SK-N-SH (cell line): ENCODE measurements around the gene CD300A. TPM values are rescaled to one million over a fixed set of nuclear protein-coding genes. Genes with fewer than 3 reads are reported as not detected.

ENCODE experiments used
- CTCF ChIA-PET: fragments of 300-600, 350-600 bp; formaldehyde crosslinking; extraction: SDS; loops from one replicate; lab custom pipeline; 2021; lab: Yijun Ruan, JAX
- POLR2A ChIA-PET: fragments of 350-600 bp; sonication (Branson Sonifier 250); formaldehyde crosslinking; extraction: SDS; loops from one replicate; lab custom pipeline; 2020; ENCODE audit warnings: antibody characterized with exemption, inconsistent platforms; lab: Yijun Ruan, JAX
- DNase-seq: peaks from one replicate; pipeline ENCODE4 v3.0.0; 2012
- H2AFZ ChIP-seq: fragments of 200-600 bp; sonication (generic); 2 replicates; pipeline ENCODE4 v1.8.1; 2016; ENCODE audit warnings: antibody characterized with exemption, mild to moderate bottlenecking, low read depth
- H3F3A ChIP-seq: fragments of 200-600 bp; sonication (generic); replicated peaks from 2 replicates; pipeline ENCODE3; 2016; ENCODE audit warnings: antibody characterized with exemption, mild to moderate bottlenecking; ENCODE audit not compliant: insufficient read depth
- H3K27ac ChIP-seq, 2 experiments: fragments of 200-500 bp in 1 of 2; fragments of 200-600 bp in 1 of 2; sonication (Bioruptor generic) in 1 of 2; sonication (generic), shearing (Covaris generic) in 1 of 2; 2 replicates each; pipeline versions ENCODE4 v1.5.1 to v1.6.1; 2014 to 2016; ENCODE audit warnings: low read depth in 2 of 2, inconsistent platforms in 1 of 2, low read length in 1 of 2, mild to moderate bottlenecking in 1 of 2, mixed read lengths in 1 of 2
- H3K27me3 ChIP-seq: fragments of 200-600 bp; sonication (generic), shearing (Covaris generic); 2 replicates; pipeline ENCODE4 v1.6.1; 2016; ENCODE audit warnings: mixed run types; ENCODE audit not compliant: insufficient read depth
- H3K36me3 ChIP-seq, 2 experiments: fragments of 200-500 bp in 1 of 2; fragments of 200-600 bp in 1 of 2; sonication (Bioruptor generic) in 1 of 2; sonication (generic) in 1 of 2; replicated peaks in 1 of 2; 2 replicates each; pipeline versions ENCODE3 to v1.5.1; 2014 to 2016; ENCODE audit warnings: low read length in 1 of 2, mild to moderate bottlenecking in 1 of 2; ENCODE audit not compliant: insufficient read depth in 2 of 2, control insufficient read depth in 1 of 2
- H3K4me1 ChIP-seq, 2 experiments: fragments of 200-500 bp in 1 of 2; fragments of 200-600 bp in 1 of 2; sonication (Bioruptor generic) in 1 of 2; sonication (generic), shearing (Covaris generic) in 1 of 2; 2 replicates each; pipeline versions ENCODE4 v1.5.1 to v1.6.1; 2014 to 2016; ENCODE audit warnings: low read depth in 1 of 2, low read length in 1 of 2, mixed run types in 1 of 2; ENCODE audit not compliant: insufficient read depth in 2 of 2, control insufficient read depth in 1 of 2
- H3K4me2 ChIP-seq: fragments of 200-600 bp; sonication (generic), shearing (Covaris generic); 2 replicates; pipeline ENCODE4 v1.6.1; 2017; ENCODE audit warnings: mixed run types
- H3K4me3 ChIP-seq, 2 experiments: fragments of 200-500 bp in 1 of 2; fragments of 200-600 bp in 1 of 2; sonication (Bioruptor generic) in 1 of 2; sonication (generic), shearing (Covaris generic) in 1 of 2; 2 replicates each; pipeline versions ENCODE4 v1.5.1 to v1.8.1; 2014 to 2016; ENCODE audit warnings: low read depth in 2 of 2, inconsistent platforms in 1 of 2, low read length in 1 of 2, mild to moderate bottlenecking in 1 of 2, mixed read lengths in 1 of 2, moderate library complexity in 1 of 2
- H3K79me2 ChIP-seq: fragments of 200-600 bp; sonication (generic); 2 replicates; pipeline ENCODE4 v1.8.1; 2017; ENCODE audit warnings: mild to moderate bottlenecking; ENCODE audit not compliant: insufficient read depth
- H3K9ac ChIP-seq: fragments of 200-600 bp; sonication (generic); 2 replicates; pipeline ENCODE4 v1.6.1; 2017; ENCODE audit warnings: mixed run types
- H3K9me2 ChIP-seq: fragments of 200-600 bp; sonication (generic); 2 replicates; pipeline ENCODE4 v1.6.1; 2017; ENCODE audit warnings: mixed run types
- H3K9me3 ChIP-seq: fragments of 200-600 bp; sonication (generic); 2 replicates; pipeline ENCODE4 v1.6.1; 2017; ENCODE audit warnings: mixed run types, mild to moderate bottlenecking, moderate library complexity
- H4K20me1 ChIP-seq: fragments of 200-600 bp; sonication (generic); 2 replicates; pipeline ENCODE4 v1.6.1; 2017; ENCODE audit warnings: mild to moderate bottlenecking, mixed run types; ENCODE audit not compliant: insufficient read depth
- EZH2phosphoT487 ChIP-seq: fragments of 200-600 bp; sonication (generic); IDR thresholded peaks from 2 replicates; pipeline ENCODE4 v1.6.1; 2017; ENCODE audit warnings: low read depth, mixed run types, mild to moderate bottlenecking, antibody characterized with exemption, moderate library complexity, borderline replicate concordance
- FOXJ3 ChIP-seq: sonication (generic); formaldehyde crosslinking; IDR thresholded peaks from 2 replicates; pipeline ENCODE4 v1.5.1; 2020; ENCODE audit warnings: mild to moderate bottlenecking, missing genetic modification reagents
- FOXM1 ChIP-seq: IDR thresholded peaks from 2 replicates; pipeline ENCODE4 v1.4.0; 2012; ENCODE audit warnings: low read depth, mild to moderate bottlenecking
- MXI1 ChIP-seq: IDR thresholded peaks from 2 replicates; pipeline ENCODE4 v1.6.1; 2012; ENCODE audit warnings: mild to moderate bottlenecking, low read depth, low read length, improper control_type of control experiment
- SMC3 ChIP-seq: IDR thresholded peaks from 2 replicates; pipeline ENCODE4 v1.6.1; 2012; ENCODE audit warnings: low read depth, low read length, improper control_type of control experiment
- WGBS: methylation state at CpG from one replicate; pipeline ENCODE4 v1.1.6; 2017; ENCODE audit warnings: low lambda C conversion rate; 5-methylcytosine and 5-hydroxymethylcytosine counted together
- polyA plus RNA-seq, 3 experiments: library from polyadenylated mRNA; depleted of rRNA; stranded (reverse); fragments of >200 nt; gene quantifications; 2 replicates each; pipeline ENCODE4 v1.2.3, GENCODE V29; 2012
- TF ChIP-seq, protein P1 (sequence below): fragments of 200-600 bp; sonication (generic); IDR thresholded peaks from 2 replicates; pipeline ENCODE4 v1.6.1; 2017; ENCODE audit warnings: antibody characterized with exemption, mild to moderate bottlenecking, moderate library complexity
- TF ChIP-seq, protein P2 (sequence below): IDR thresholded peaks from 2 replicates; pipeline ENCODE4 v1.6.1; 2012; ENCODE audit warnings: mild to moderate bottlenecking, low read depth, low read length, moderate library complexity
- TF ChIP-seq, protein P3 (sequence below): fragments of 150-350 bp; IDR thresholded peaks from 2 replicates; pipeline ENCODE4 v1.6.1; 2016; ENCODE audit warnings: mild to moderate bottlenecking, low read depth, low read length
- TF ChIP-seq, protein P4 (sequence below): fragments of 150-350 bp; IDR thresholded peaks from 2 replicates; pipeline ENCODE4 v1.6.1; 2017; ENCODE audit warnings: antibody characterized with exemption, low read length, low read depth, borderline replicate concordance

CD300A gene
- polyA plus RNA-seq, 1 of the 3 experiments (the other 2 are of a cell fraction) = not detected

DNA sequence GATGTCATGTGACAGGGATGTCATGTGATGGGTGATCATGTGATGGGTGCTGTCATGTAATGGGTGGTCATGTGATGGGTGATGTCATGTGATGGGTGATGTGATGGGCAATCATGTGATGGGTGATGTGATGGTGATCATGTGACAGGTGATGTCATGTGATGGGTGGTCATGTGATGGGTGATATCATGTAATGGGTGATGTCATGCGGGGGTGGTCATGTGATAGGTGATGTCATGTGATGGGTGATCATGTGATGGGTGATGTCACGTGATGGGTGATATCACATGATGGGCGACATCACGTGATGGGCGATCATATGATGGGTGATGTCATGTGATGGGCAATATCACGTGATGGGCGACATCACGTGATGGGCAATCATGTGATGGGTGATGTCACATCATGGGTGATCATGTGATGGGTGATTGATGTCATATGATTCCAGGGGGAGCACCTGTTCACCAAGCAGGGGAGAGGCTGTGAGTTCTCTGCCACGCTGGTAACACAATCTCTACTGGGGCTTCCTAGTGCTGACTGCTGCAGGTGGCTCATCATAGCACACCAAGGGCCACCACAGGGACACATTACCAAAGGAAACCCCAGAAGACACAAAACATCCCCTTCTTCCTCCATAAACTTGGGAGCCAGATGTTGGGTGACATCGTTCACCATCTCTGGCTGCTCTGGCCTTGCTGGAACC is 48.3 kb downstream of the CD300A start:
- WGBS = 51% methylated on average over 10 of the region's 10 CpGs
- POLR2A ChIA-PET = no interaction called here

DNA sequence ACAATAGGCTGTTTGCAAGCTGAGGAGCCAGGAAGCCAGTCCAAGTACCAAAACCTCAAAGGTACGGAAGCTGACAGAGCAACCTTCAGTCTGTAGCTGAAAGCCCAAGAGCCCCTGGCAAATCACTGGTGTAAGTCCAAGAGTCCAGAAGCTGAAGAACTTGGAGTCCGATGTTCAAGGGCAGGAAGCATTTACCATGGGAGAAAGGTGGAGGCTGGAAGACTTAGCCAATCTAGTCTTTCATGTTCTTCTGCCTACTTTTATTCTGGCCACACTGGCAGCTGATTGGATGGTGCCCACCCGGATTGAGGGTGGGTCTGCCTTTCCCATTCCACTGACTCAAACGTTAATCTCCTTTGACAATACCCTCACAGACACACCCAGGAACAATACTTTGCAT is 49.5 kb downstream of the CD300A start:
- Histone ChIP-seq H3K79me2 (no peaks in the 10 kb centered on the region), H3K9ac (no peak overlapping the region), H3K4me2 (no peak overlapping the region), H3K4me3 (no peak overlapping the region), H3F3A (peaks cover 13% of the 10 kb centered on the region), H3K27me3 (no peaks in the 10 kb centered on the region), H4K20me1 (no peaks in the 10 kb centered on the region), H3K36me3 (no peaks in the 10 kb centered on the region), H3K27ac (no peak overlapping the region), H3K9me2 (no peaks in the 10 kb centered on the region), H2AFZ (no peak overlapping the region), H3K4me1 (no peaks in the 10 kb centered on the region), H3K9me3 (peaks cover 5% of the 10 kb centered on the region)
- POLR2A ChIA-PET = no interaction called here
- CTCF ChIA-PET = interaction anchor here (0.6 to 2.0 kb wide), 3 partner anchors 137 to 195 kb away, joined by 3 to 5 read pairs (median 4); no protein-coding TSS in a partner anchor
- TF ChIP-seq FOXJ3 (CRISPR knock-in tag) = no peak
- TF ChIP-seq, protein P1, sequence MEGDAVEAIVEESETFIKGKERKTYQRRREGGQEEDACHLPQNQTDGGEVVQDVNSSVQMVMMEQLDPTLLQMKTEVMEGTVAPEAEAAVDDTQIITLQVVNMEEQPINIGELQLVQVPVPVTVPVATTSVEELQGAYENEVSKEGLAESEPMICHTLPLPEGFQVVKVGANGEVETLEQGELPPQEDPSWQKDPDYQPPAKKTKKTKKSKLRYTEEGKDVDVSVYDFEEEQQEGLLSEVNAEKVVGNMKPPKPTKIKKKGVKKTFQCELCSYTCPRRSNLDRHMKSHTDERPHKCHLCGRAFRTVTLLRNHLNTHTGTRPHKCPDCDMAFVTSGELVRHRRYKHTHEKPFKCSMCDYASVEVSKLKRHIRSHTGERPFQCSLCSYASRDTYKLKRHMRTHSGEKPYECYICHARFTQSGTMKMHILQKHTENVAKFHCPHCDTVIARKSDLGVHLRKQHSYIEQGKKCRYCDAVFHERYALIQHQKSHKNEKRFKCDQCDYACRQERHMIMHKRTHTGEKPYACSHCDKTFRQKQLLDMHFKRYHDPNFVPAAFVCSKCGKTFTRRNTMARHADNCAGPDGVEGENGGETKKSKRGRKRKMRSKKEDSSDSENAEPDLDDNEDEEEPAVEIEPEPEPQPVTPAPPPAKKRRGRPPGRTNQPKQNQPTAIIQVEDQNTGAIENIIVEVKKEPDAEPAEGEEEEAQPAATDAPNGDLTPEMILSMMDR = no peak
- TF ChIP-seq EZH2phosphoT487 = no peak
- no peak for TF ChIP-seq MXI1
- TF ChIP-seq, protein P2, sequence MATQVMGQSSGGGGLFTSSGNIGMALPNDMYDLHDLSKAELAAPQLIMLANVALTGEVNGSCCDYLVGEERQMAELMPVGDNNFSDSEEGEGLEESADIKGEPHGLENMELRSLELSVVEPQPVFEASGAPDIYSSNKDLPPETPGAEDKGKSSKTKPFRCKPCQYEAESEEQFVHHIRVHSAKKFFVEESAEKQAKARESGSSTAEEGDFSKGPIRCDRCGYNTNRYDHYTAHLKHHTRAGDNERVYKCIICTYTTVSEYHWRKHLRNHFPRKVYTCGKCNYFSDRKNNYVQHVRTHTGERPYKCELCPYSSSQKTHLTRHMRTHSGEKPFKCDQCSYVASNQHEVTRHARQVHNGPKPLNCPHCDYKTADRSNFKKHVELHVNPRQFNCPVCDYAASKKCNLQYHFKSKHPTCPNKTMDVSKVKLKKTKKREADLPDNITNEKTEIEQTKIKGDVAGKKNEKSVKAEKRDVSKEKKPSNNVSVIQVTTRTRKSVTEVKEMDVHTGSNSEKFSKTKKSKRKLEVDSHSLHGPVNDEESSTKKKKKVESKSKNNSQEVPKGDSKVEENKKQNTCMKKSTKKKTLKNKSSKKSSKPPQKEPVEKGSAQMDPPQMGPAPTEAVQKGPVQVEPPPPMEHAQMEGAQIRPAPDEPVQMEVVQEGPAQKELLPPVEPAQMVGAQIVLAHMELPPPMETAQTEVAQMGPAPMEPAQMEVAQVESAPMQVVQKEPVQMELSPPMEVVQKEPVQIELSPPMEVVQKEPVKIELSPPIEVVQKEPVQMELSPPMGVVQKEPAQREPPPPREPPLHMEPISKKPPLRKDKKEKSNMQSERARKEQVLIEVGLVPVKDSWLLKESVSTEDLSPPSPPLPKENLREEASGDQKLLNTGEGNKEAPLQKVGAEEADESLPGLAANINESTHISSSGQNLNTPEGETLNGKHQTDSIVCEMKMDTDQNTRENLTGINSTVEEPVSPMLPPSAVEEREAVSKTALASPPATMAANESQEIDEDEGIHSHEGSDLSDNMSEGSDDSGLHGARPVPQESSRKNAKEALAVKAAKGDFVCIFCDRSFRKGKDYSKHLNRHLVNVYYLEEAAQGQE = no peak
- no peak for TF ChIP-seq SMC3
- TF ChIP-seq FOXM1 = no peak
- TF ChIP-seq, protein P3, sequence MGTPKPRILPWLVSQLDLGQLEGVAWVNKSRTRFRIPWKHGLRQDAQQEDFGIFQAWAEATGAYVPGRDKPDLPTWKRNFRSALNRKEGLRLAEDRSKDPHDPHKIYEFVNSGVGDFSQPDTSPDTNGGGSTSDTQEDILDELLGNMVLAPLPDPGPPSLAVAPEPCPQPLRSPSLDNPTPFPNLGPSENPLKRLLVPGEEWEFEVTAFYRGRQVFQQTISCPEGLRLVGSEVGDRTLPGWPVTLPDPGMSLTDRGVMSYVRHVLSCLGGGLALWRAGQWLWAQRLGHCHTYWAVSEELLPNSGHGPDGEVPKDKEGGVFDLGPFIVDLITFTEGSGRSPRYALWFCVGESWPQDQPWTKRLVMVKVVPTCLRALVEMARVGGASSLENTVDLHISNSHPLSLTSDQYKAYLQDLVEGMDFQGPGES = no peak
- DNase-seq = no peak
- WGBS = 21% methylated on average over 4 of the region's 4 CpGs

More for the DNA sequence above, 48.3 kb downstream of the CD300A start:
- Histone ChIP-seq H3K36me3 (no peaks in the 10 kb centered on the region), H2AFZ (no peak overlapping the region), H3K9me3 (peaks cover 5% of the 10 kb centered on the region), H4K20me1 (no peaks in the 10 kb centered on the region), H3K4me2 (no peak overlapping the region), H3K9ac (no peak overlapping the region), H3K4me1 (no peaks in the 10 kb centered on the region), H3K79me2 (no peaks in the 10 kb centered on the region), H3K27me3 (no peaks in the 10 kb centered on the region), H3K9me2 (no peaks in the 10 kb centered on the region), H3K4me3 (no peak overlapping the region), H3K27ac (no peak overlapping the region), H3F3A (peaks cover 13% of the 10 kb centered on the region)
- no peak for DNase-seq
- CTCF ChIA-PET = interaction anchor here (0.6 to 2.0 kb wide), 3 partner anchors 136 to 193 kb away, joined by 3 to 5 read pairs (median 4); no protein-coding TSS in a partner anchor
- TF ChIP-seq, protein P2 = no peak
- TF ChIP-seq, protein P4, sequence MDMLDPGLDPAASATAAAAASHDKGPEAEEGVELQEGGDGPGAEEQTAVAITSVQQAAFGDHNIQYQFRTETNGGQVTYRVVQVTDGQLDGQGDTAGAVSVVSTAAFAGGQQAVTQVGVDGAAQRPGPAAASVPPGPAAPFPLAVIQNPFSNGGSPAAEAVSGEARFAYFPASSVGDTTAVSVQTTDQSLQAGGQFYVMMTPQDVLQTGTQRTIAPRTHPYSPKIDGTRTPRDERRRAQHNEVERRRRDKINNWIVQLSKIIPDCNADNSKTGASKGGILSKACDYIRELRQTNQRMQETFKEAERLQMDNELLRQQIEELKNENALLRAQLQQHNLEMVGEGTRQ = peak; percentile 47; the same call in 1 of the 2 replicates
